ENCODE results near the gene GLIS2. TPM values are rescaled to one million over a fixed set of nuclear protein-coding genes. Genes with fewer than 3 reads are reported as not detected.

The GLIS2 gene
- total and polyA plus RNA-seq, 2 experiments from 2014 or later = 10.3 to 14.5 TPM

DNA sequence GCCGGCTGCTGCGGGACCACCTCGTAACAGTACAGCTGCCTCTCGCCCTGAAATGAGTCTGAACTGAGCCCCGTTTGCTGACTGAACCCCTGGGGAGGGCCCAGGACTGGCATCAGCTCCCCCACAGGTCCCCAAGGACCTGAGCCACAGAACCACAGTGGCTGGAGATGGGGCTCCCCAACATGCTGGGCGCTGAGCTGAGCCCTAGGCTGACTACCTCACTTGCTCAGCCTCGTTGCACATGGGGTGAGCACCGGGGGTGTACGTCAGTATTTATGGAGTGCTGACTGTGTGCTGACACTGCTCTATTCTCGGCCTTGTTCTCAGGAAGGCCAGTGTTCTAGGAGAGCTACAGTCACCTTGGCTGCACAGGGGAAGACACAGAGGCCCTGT lies 49.1 kb downstream of the GLIS2 start:
- Histone ChIP-seq H3K4me3 (no peak overlapping the region), H3K27me3 (no peaks in the 10 kb centered on the region), H3K27ac (no peak overlapping the region), H3K36me3 (no peaks in the 10 kb centered on the region), H3K9me3 (ENCODE audit: low read depth) (no peaks in the 10 kb centered on the region), H3K4me1 (ENCODE audit: low read depth) (no peaks in the 10 kb centered on the region)
- TF ChIP-seq, protein P1, sequence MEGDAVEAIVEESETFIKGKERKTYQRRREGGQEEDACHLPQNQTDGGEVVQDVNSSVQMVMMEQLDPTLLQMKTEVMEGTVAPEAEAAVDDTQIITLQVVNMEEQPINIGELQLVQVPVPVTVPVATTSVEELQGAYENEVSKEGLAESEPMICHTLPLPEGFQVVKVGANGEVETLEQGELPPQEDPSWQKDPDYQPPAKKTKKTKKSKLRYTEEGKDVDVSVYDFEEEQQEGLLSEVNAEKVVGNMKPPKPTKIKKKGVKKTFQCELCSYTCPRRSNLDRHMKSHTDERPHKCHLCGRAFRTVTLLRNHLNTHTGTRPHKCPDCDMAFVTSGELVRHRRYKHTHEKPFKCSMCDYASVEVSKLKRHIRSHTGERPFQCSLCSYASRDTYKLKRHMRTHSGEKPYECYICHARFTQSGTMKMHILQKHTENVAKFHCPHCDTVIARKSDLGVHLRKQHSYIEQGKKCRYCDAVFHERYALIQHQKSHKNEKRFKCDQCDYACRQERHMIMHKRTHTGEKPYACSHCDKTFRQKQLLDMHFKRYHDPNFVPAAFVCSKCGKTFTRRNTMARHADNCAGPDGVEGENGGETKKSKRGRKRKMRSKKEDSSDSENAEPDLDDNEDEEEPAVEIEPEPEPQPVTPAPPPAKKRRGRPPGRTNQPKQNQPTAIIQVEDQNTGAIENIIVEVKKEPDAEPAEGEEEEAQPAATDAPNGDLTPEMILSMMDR (IDR thresholded peaks at IDR 0.05; ENCODE audit: low read depth, low read length) = no peak
- no peak for DNase-seq (ENCODE audit: low read depth in 1 of 2, low spot score in 1 of 2)

DNA sequence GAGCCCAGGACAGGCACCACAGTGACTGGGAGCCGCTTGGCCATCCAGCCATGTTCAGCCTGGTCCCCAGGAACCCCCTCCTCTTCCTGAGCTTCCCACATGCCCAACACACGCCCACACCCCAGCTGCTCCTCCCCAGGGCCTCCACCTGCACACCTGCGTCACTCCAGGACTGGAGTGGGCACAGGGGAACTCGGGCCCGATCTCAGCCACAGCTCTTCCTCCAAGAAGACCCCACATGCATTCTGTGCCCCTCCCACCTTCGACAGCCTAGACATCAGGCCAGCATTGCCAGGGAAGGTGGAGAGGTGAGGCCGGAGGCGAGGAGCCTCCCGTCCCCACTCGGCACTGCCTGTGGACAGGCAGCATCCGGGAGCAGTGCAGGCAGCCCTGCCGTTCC lies 49.7 kb downstream of the GLIS2 start:
- Histone ChIP-seq H3K27ac (no peak overlapping the region), H3K4me1 (ENCODE audit: low read depth) (peaks cover 5% of the 10 kb centered on the region), H3K9me3 (ENCODE audit: low read depth) (no peaks in the 10 kb centered on the region), H3K36me3 (no peaks in the 10 kb centered on the region), H3K4me3 (no peak overlapping the region), H3K27me3 (no peaks in the 10 kb centered on the region)
- no peak for DNase-seq (ENCODE audit: low read depth in 1 of 2, low spot score in 1 of 2)
- TF ChIP-seq, protein P1 (IDR thresholded peaks at IDR 0.05; ENCODE audit: low read depth, low read length) = no peak

DNA sequence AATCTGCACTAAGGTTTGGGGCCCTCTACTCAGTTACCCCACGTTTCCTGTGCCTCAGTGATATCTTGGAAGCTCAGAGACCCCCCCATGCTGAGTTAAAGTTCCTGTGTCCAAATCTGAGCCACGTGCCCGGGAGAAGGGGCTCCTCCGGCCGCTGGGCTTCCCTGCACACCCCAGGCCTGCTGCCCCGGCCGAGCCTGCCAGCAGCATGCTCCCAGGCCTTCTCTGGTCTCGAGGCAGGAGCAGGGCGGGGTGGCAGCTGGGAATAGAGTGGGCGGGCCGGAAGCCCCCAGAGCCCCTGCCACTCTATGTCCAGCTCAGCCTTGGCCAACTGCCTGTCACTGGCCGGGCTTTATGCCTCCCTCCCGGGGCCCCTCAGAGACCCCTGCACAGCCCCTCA lies 50.1 kb downstream of the GLIS2 start:
- DNase-seq (ENCODE audit: low read depth in 1 of 2, low spot score in 1 of 2) = no peak
- Histone ChIP-seq H3K4me1 (ENCODE audit: low read depth) (peaks cover 9% of the 10 kb centered on the region), H3K9me3 (ENCODE audit: low read depth) (no peaks in the 10 kb centered on the region), H3K27me3 (no peaks in the 10 kb centered on the region), H3K4me3 (no peak overlapping the region), H3K36me3 (no peaks in the 10 kb centered on the region), H3K27ac (no peak overlapping the region)
- TF ChIP-seq, protein P1 (IDR thresholded peaks at IDR 0.05; ENCODE audit: low read depth, low read length) = no peak

DNA sequence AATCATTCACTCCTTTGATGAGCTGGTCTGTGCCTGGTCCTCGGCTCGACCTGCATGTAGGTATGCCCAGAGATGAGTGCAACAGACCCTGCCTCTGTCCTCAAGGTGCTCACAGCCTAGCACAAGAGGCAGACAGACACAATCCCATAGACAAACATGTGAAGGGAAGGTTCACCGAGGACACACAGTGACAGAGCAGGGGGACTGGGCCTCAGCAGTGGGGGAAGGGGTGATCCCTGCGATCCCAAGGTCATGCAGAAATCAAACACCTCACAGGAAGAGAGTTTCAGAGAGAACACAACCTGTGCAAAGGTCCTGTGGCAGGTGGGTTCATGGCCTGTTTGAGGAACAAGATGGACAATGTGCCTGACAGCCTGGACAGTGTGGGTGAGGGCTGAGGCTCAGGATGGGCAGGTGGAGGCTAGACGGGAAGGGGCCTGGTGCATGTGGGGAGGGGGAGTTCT lies 51.6 kb downstream of the GLIS2 start:
- Histone ChIP-seq H3K36me3 (no peaks in the 10 kb centered on the region), H3K9me3 (ENCODE audit: low read depth) (no peaks in the 10 kb centered on the region), H3K27me3 (no peaks in the 10 kb centered on the region), H3K27ac (no peak overlapping the region), H3K4me1 (ENCODE audit: low read depth) (peaks cover 13% of the 10 kb centered on the region), H3K4me3 (no peak overlapping the region)
- DNase-seq (ENCODE audit: low read depth in 1 of 2, low spot score in 1 of 2) = no peak
- TF ChIP-seq, protein P1 (IDR thresholded peaks at IDR 0.05; ENCODE audit: low read depth, low read length) = no peak

DNA sequence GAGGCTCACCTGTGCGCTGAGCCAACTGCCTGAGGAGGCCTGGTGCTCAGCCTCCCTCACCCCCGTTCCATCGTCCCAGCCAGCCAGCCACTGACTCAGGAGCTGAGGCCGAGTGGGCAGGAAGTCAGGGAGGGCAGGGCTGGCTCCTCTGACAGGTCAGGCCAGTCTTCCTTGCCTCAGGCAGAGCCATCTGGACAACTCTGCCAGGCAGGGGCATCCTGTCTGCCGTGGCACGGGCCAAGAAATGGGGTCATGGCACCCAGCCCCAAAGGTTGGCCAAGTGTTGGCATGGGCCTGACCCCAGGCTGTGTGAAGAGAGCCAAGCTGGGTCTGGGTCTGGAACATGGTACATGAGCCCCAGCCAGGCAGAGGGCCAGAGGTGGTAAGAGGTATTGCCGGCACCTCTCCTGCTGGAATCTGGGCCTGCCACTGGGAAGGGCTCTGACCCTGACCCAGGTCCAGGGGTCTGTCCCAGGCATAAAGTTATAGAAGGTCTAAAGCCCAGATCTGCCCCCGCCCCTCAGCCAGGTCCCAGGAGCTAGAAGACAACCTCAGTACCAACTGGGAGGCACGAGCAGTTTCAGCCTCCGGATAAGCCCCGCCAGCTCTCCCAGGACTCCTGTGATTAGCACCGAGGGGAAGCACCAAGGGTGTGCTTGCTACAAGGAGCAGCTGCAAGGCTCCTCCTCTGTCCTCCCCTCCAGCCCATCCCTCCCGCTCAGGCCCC lies 53.3 kb downstream of the GLIS2 start:
- Histone ChIP-seq H3K4me1 (ENCODE audit: low read depth) (peaks cover 26% of the 10 kb centered on the region), H3K27me3 (no peaks in the 10 kb centered on the region), H3K36me3 (no peaks in the 10 kb centered on the region), H3K9me3 (ENCODE audit: low read depth) (no peaks in the 10 kb centered on the region), H3K4me3 (no peak overlapping the region), H3K27ac (peak overlapping the region; percentile 89)
- DNase-seq (ENCODE audit: low read depth in 1 of 2, low spot score in 1 of 2) = no peak
- TF ChIP-seq, protein P1 (IDR thresholded peaks at IDR 0.05; ENCODE audit: low read depth, low read length) = no peak

Data from cardiac muscle cell (in vitro differentiated cells and primary cell).